B cell (primary cell): ENCODE data around the gene FAIM2.

Source experiments
- EZH2 ChIP-seq: IDR thresholded peaks from 2 replicates; pipeline ENCODE4 v1.6.1; 2012; ENCODE audit warnings: borderline replicate concordance, low read depth, mild to moderate bottlenecking, moderate library complexity, low read length; ENCODE audit not compliant: insufficient read depth, poor library complexity, severe bottlenecking
- TF ChIP-seq, protein P1 (sequence below): fragments of 200-600 bp; IDR thresholded peaks from one replicate; pipeline ENCODE4 v1.8.0; 2022; ENCODE audit warnings: antibody characterized with exemption, mild to moderate bottlenecking

DNA sequence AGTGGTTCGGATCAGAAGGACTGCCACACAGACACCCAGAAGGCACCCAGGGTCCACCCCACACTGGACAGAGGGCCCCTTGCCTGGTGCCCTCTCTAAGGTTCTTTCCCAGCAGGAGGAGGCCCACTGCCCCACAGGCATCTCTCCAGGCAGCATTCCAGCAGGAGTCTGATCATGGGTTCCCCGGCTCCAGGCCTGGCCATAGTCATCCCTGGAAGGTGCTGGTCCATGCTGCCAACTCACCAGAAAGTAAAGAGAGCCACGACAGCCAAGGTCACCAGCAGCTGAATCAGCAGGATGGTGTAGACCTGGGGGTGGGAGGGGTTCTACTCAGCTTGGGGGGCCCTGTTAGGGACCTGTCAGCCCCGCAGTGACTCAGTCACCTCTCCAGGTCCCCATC is 6.4 kb downstream of the FAIM2 start:
- TF ChIP-seq, protein P1, sequence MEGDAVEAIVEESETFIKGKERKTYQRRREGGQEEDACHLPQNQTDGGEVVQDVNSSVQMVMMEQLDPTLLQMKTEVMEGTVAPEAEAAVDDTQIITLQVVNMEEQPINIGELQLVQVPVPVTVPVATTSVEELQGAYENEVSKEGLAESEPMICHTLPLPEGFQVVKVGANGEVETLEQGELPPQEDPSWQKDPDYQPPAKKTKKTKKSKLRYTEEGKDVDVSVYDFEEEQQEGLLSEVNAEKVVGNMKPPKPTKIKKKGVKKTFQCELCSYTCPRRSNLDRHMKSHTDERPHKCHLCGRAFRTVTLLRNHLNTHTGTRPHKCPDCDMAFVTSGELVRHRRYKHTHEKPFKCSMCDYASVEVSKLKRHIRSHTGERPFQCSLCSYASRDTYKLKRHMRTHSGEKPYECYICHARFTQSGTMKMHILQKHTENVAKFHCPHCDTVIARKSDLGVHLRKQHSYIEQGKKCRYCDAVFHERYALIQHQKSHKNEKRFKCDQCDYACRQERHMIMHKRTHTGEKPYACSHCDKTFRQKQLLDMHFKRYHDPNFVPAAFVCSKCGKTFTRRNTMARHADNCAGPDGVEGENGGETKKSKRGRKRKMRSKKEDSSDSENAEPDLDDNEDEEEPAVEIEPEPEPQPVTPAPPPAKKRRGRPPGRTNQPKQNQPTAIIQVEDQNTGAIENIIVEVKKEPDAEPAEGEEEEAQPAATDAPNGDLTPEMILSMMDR = no peak
- TF ChIP-seq EZH2 = no peak
